ENCODE results near the gene GRM3.
A peak's percentile ranks its signal among the peaks of the same experiment; 100 is the strongest.

Gene GRM3

GRCh38 chr7:86664486-86664885 is 20.8 kb downstream of the GRM3 start:
- TF ChIP-seq GATA3 (IDR thresholded peaks at IDR 0.05; ENCODE audit: low read depth, low read length) (no peak), GATA2 (IDR thresholded peaks at IDR 0.05; ENCODE audit: low read depth, low read length) (no peak)

- TF ChIP-seq GATA2 (IDR thresholded peaks at IDR 0.05; ENCODE audit: low read depth, low read length) (no peak), GATA3 (IDR thresholded peaks at IDR 0.05; ENCODE audit: low read depth, low read length) (no peak)
These were observed 21.3 kb downstream of the GRM3 start for GRCh38 chr7:86664991-86665390.

GRCh38 chr7:86665669-86666068 is 22.0 kb downstream of the GRM3 start:
- TF ChIP-seq GATA3 (IDR thresholded peaks at IDR 0.05; ENCODE audit: low read depth, low read length) (no peak), GATA2 (IDR thresholded peaks at IDR 0.05; ENCODE audit: low read depth, low read length) (no peak)

GRCh38 chr7:86667732-86668131 is 24.0 kb downstream of the GRM3 start:
- TF ChIP-seq GATA3 (IDR thresholded peaks at IDR 0.05; ENCODE audit: low read depth, low read length): no peak

- TF ChIP-seq GATA3 (IDR thresholded peaks at IDR 0.05; ENCODE audit: low read depth, low read length) (no peak), GATA2 (IDR thresholded peaks at IDR 0.05; ENCODE audit: low read depth, low read length) (no peak)
These were observed 24.6 kb downstream of the GRM3 start for GRCh38 chr7:86668315-86668714.

- TF ChIP-seq GATA3 (IDR thresholded peaks at IDR 0.05; ENCODE audit: low read depth, low read length) (no peak), GATA2 (IDR thresholded peaks at IDR 0.05; ENCODE audit: low read depth, low read length) (no peak)
These were observed 44.1 kb downstream of the GRM3 start for GRCh38 chr7:86687831-86688230.

GRCh38 chr7:86689363-86689762 is 45.7 kb downstream of the GRM3 start:
- TF ChIP-seq GATA3 (IDR thresholded peaks at IDR 0.05; ENCODE audit: low read depth, low read length): no peak
- TF ChIP-seq GATA2 (IDR thresholded peaks at IDR 0.05; ENCODE audit: low read depth, low read length): no peak

- no peak for TF ChIP-seq GATA3 (IDR thresholded peaks at IDR 0.05; ENCODE audit: low read depth, low read length)
- TF ChIP-seq GATA2 (IDR thresholded peaks at IDR 0.05; ENCODE audit: low read depth, low read length): no peak
These were observed 49.0 kb downstream of the GRM3 start for GRCh38 chr7:86692755-86693154.

GRCh38 chr7:86706406-86706805 is 62.7 kb downstream of the GRM3 start:
- TF ChIP-seq GATA3 (IDR thresholded peaks at IDR 0.05; ENCODE audit: low read depth, low read length): no peak
- no peak for TF ChIP-seq GATA2 (IDR thresholded peaks at IDR 0.05; ENCODE audit: low read depth, low read length)

- no peak for TF ChIP-seq GATA3 (IDR thresholded peaks at IDR 0.05; ENCODE audit: low read depth, low read length)
- TF ChIP-seq GATA2 (IDR thresholded peaks at IDR 0.05; ENCODE audit: low read depth, low read length): no peak
These were observed 64.4 kb downstream of the GRM3 start for GRCh38 chr7:86708031-86708680.

- TF ChIP-seq GATA2 (IDR thresholded peaks at IDR 0.05; ENCODE audit: low read depth, low read length) (no peak), GATA3 (IDR thresholded peaks at IDR 0.05; ENCODE audit: low read depth, low read length) (no peak)
These were observed 76.6 kb downstream of the GRM3 start for GRCh38 chr7:86720306-86720705.

- TF ChIP-seq GATA2 (IDR thresholded peaks at IDR 0.05; ENCODE audit: low read depth, low read length) (no peak), GATA3 (IDR thresholded peaks at IDR 0.05; ENCODE audit: low read depth, low read length) (no peak)
These were observed 90.1 kb downstream of the GRM3 start for GRCh38 chr7:86733783-86734182.

- 0 out of 2 replicates have a peak, but pooled peaks have one; percentile 25 for TF ChIP-seq GATA3 (IDR thresholded peaks at IDR 0.05; ENCODE audit: low read depth, low read length)
- TF ChIP-seq GATA2 (IDR thresholded peaks at IDR 0.05; ENCODE audit: low read depth, low read length): peak; percentile 75
These were observed 101.5 kb downstream of the GRM3 start for GRCh38 chr7:86745013-86745745.

- TF ChIP-seq GATA2 (IDR thresholded peaks at IDR 0.05; ENCODE audit: low read depth, low read length): no peak
- TF ChIP-seq GATA3 (IDR thresholded peaks at IDR 0.05; ENCODE audit: low read depth, low read length): no peak
These were observed 104.0 kb downstream of the GRM3 start for GRCh38 chr7:86747698-86748097.

- no peak for TF ChIP-seq GATA2 (IDR thresholded peaks at IDR 0.05; ENCODE audit: low read depth, low read length)
- no peak for TF ChIP-seq GATA3 (IDR thresholded peaks at IDR 0.05; ENCODE audit: low read depth, low read length)
These were observed 104.5 kb downstream of the GRM3 start for GRCh38 chr7:86748201-86748600.
